GM10847 (cell line): ENCODE measurements around the gene ADARB1.

ENCODE experiments used
- POLR2A ChIP-seq: IDR thresholded peaks from 2 replicates; pipeline ENCODE4 v1.6.1; 2011; ENCODE audit not compliant: insufficient read length; ENCODE audit errors: extremely low read depth

ADARB1 gene

DNA sequence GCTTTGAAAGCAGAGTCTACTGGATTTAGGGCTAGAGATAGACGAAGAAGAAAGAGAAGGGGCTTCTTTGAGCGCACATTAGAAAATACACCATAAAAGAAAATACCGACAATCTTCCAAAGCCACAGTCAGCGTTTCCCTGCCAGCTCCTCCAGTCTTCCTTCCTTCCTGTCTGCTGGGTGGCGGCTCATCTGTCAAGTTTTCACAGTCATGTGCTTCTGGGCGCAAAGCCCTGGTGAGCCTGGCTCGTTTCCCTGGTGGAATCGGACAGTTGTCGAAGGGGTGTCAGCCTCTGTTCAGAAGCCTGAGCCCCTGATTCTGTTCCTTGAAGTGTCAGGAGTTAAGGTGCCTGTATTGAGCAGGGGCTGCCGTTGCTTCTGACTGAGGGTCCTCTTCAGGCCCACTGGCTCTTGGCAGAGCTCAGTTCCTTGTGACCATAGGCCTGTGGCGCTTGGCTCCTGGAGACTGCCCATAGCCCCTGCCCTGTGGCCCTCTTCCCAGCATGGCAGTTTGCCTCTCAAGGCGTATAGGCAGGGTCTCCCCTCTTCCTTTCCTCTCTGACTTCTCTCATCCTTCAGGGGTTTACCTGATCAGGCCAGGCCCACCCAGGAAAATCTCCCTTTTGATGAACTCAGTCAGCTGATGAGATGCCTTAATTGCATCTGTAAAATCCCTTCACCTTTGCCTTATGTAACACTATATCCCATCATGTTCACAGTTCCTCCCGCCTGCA, 58.6 kb downstream of the ADARB1 start:
- TF ChIP-seq POLR2A = no peak

- no peak for TF ChIP-seq POLR2A
Observed at GRCh38 chr21:45134279-45135076, 60.1 kb downstream of the ADARB1 start.

DNA sequence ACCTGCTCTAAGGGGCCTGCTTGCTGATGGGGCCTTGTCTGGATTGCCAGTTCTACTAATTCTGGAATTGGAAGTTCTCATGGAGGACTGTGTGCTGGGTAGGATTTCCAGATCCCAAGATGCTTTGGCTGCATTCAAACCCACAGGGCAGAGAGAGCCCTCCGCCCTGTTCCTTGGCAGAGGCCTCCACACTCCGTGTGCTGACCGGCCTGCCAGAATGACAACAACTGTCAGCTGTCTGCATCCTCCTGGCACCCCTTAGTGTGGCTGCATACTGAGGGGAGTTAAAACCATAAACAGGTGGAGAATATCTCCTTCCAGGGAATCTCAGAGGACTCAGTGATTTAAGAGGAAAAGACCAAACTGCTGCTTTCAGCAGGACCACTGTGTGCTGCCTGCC, 60.7 kb downstream of the ADARB1 start:
- TF ChIP-seq POLR2A = no peak

DNA sequence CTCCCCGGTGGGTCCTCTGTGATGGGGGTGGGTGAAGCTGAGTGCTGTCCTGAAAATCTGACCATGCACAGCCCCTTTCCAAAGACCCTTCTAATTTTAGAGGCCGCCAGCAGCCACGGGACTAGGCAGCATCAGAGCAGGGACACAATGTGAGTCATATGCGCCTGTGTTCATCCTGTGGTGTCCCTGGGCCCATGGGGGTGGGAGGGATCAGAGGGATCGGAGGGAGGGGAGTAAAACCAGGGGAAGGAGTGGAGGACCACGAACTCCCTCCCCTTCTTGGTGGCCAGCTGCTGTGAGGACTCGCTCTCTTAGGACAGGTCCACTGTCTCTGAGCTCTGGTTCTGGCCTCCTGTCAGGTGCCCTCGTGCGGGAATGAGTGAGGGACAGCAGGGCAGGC, 61.5 kb downstream of the ADARB1 start:
- TF ChIP-seq POLR2A = no peak

DNA sequence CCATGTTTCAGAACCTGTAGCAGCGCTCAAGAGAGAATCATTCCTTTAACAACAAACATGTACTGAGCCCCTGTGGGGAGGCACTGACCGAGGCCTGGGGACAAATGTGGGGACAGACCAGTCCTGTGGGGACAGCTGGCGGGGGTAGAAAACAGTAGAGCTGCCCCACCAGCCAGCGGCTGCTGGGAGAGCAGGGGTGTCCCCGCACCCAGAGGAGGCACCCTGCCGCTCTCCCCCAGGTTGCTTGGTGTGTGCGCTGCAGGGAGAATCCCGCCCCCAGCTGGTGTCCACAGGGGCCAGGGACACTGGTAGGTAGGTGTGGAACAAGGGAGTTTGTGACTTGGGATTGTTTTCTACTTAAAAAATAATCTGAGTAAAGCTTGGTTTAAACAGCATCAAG, 62.1 kb downstream of the ADARB1 start:
- no peak for TF ChIP-seq POLR2A

- TF ChIP-seq POLR2A = no peak
Observed at GRCh38 chr21:45136927-45137611, 62.7 kb downstream of the ADARB1 start.

- no peak for TF ChIP-seq POLR2A
Observed at GRCh38 chr21:45137612-45137937, 63.2 kb downstream of the ADARB1 start.

DNA sequence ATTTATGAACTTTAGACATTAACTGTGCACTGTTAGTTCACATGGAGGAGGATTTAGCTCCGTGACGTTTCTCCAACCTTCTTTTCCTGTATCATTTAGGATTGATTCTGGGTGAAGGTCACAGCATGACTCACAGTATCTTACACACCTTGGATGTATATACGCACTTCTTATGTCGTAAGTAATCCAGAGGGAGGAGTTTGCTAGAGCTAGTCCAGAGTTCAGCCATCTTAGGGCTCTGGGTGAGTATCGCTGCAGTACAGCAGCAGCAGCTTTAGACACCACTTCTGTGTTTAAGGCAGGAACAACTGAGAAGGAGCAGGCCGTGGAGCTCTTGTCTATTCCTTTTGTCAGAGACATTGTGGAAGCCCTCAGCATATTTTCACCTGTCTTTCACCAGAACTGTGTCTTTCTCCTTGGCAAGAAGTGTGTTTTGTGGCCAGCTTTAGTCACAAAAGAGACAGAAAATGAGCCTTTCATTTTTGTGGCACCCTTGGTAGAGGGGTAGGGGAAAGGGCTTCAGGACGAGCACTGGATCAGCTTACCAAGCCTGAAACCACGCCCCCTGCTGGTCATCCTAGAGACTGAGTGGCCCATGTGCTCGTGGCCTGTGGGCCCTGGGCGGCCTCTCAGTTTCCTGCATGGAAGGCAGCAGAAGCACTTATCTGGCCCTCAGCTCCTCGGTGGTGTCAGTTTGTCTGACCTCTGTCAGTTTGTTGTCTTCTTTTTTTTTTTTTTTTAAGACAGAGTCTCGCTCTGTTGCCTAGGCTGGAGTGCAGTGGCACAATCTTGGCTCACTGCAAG, 64.0 kb downstream of the ADARB1 start:
- no peak for TF ChIP-seq POLR2A

- no peak for TF ChIP-seq POLR2A
Observed at GRCh38 chr21:45139473-45139872, 65.1 kb downstream of the ADARB1 start.

GRCh38 chr21:45140346-45140940, 66.1 kb downstream of the ADARB1 start:
- TF ChIP-seq POLR2A = no peak

DNA sequence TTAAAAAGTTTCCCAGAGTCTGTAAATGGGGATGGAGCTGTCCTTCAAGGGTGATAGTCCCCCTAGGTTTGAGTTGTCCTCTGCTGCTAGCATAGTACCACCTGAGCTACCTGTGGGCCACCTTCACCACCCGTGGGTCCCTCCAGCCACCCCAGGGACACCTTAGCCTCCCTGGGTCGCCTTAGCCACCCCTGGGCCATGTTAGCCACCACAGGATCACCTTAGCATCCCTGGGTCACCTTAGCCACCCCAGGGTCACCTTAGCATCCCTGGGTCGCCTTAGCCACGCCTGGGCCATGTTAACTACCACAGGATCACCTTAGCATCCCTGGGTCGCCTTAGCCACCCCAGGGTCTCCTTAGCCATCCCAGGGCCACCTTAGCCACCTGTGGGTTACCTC, 67.1 kb downstream of the ADARB1 start:
- TF ChIP-seq POLR2A = no peak

DNA sequence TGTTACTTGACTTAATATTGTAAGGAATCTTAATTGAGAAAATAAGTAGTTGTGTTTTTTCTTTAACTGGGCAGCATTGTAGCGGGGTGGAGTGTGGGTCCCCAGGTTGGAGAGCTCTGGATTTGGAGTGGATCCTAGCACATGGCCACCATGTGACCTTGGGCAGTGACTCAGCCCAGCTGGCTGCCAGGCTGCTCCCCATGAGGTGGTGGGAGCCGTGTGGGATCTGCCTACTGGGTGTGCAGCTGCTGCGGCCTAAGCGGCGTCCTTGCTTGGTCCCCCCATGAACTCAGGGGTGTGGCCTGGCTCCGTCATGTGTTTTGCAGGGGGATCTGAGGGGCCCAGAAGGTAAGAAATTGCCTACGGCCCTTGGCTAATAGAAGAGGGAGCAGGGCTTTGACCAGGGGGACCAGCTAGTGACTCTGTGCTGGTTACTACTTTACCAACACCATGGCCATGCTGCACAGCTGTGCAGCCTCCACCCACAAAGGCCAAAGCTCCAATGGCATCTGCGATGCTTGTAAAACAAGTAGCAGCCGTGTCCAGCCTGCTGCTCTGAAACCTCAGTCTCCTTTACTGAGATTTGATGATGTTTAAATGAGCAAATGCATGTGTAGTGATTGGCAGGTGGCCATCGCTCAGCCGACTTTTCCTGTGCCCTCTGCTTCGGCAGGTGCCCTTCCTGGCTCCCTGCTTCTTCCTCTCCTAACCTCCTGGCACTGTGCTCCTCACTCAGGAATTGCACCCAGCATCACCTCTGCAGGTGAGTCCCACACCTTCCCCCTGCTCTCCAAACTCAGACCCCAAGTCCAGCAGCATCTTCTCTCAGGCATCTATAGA, 68.3 kb downstream of the ADARB1 start:
- no peak for TF ChIP-seq POLR2A

DNA sequence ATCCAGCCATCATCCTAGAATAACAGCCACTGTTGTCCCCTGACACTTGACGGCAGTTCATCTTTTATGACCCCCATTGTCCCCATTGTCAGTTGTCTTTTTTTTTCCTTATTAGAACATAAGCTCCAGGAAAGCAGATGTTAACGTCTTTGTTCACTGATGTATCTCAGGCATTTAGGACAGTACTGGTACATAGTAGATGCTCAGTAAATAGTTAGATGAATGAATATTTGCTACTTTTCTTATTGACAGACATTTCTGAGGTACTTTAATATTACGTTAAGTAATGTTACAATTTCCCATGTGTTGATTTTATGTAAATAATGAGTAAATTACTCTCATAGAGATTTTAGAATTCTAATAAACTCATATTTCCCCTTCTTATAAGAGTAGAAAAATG, 69.5 kb downstream of the ADARB1 start:
- TF ChIP-seq POLR2A = no peak

- TF ChIP-seq POLR2A = no peak
Observed at GRCh38 chr21:45145146-45145545, 70.8 kb downstream of the ADARB1 start.
